SW480 (cell line): ENCODE results near the gene TSPAN9.

Experiments
- DNase-seq: peaks from one replicate; pipeline ENCODE4 v3.0.0-alpha.2; 2016; ENCODE audit warnings: low spot score

The TSPAN9 gene

GRCh38 chr12:3205742-3206519 is 128.8 kb downstream of the TSPAN9 start:
- no peak for DNase-seq

- no peak for DNase-seq
Measured at GRCh38 chr12:3206536-3207072, 129.4 kb downstream of the TSPAN9 start.

GRCh38 chr12:3207175-3207574 is 130.0 kb downstream of the TSPAN9 start:
- no peak for DNase-seq

GRCh38 chr12:3207858-3208257 is 130.7 kb downstream of the TSPAN9 start:
- DNase-seq = peak; percentile 84

- DNase-seq = no peak
Measured at GRCh38 chr12:3213188-3213587, 136.0 kb downstream of the TSPAN9 start.

- DNase-seq = no peak
Measured at GRCh38 chr12:3213768-3214167, 136.6 kb downstream of the TSPAN9 start.

GRCh38 chr12:3214526-3215365 is 137.6 kb downstream of the TSPAN9 start:
- DNase-seq = no peak

GRCh38 chr12:3215410-3215975 is 138.3 kb downstream of the TSPAN9 start:
- no peak for DNase-seq

- no peak for DNase-seq
Measured at GRCh38 chr12:3216097-3216496, 138.9 kb downstream of the TSPAN9 start.

GRCh38 chr12:3216726-3217682 is 139.8 kb downstream of the TSPAN9 start:
- no peak for DNase-seq

- DNase-seq = no peak
Measured at GRCh38 chr12:3217683-3218079, 140.5 kb downstream of the TSPAN9 start.

GRCh38 chr12:3218228-3219171 is 141.3 kb downstream of the TSPAN9 start:
- DNase-seq = no peak

- DNase-seq = no peak
Measured at GRCh38 chr12:3219233-3219632, 142.1 kb downstream of the TSPAN9 start.

- no peak for DNase-seq
Measured at GRCh38 chr12:3220382-3221321, 143.5 kb downstream of the TSPAN9 start.

- DNase-seq = no peak
Measured at GRCh38 chr12:3222306-3222705, 145.1 kb downstream of the TSPAN9 start.

- DNase-seq = no peak
Measured at GRCh38 chr12:3222979-3223378, 145.8 kb downstream of the TSPAN9 start.

- no peak for DNase-seq
Measured at GRCh38 chr12:3223601-3224529, 146.7 kb downstream of the TSPAN9 start.

GRCh38 chr12:3224530-3224903 is 147.3 kb downstream of the TSPAN9 start:
- DNase-seq = no peak
